ENCODE results near the gene NEK9.
"Not testable (repeated sequence)": the region's sequence is repeated elsewhere in the genome, so short reads cannot be mapped to it uniquely, and the experiment has no call there.

- TF ChIP-seq CTCF (conservative IDR thresholded peaks at IDR 0.05; ENCODE audit: low read depth, low read length); EZH2 (IDR thresholded peaks at IDR 0.05; ENCODE audit: low read length, unreplicated experiment); EZH2phosphoT487 (IDR thresholded peaks at IDR 0.05; ENCODE audit: borderline replicate concordance, low read length): not testable (repeated sequence)
Observed at GRCh38 chr14:75127474-75127820, 599 bp upstream of the NEK9 start.
